ENCODE results near the gene KBTBD2.
"Not testable (repeated sequence)": the region's sequence is repeated elsewhere in the genome, so short reads cannot be mapped to it uniquely, and the experiment has no call there.

KBTBD2 gene

GRCh38 chr7:32888505-32888904, 3.1 kb downstream of the KBTBD2 start:
- no peak overlapping the region for H3K4me3 ChIP-seq (ENCODE audit: low read depth, low read length)
- no peak for TF ChIP-seq CTCF (IDR thresholded peaks at IDR 0.05; ENCODE audit: borderline replicate concordance, insufficient read depth, low read depth, low read length)

GRCh38 chr7:32887395-32887794, 4.2 kb downstream of the KBTBD2 start:
- H3K4me3 ChIP-seq (ENCODE audit: low read depth, low read length): no peak overlapping the region

GRCh38 chr7:32881074-32881982, 10.2 kb downstream of the KBTBD2 start:
- H3K4me3 ChIP-seq (ENCODE audit: low read depth, low read length): no peak overlapping the region

More at GRCh38 chr7:32887395-32887794, 4.2 kb downstream of the KBTBD2 start:
- no peak for TF ChIP-seq CTCF (IDR thresholded peaks at IDR 0.05; ENCODE audit: borderline replicate concordance, insufficient read depth, low read depth, low read length)

DNA sequence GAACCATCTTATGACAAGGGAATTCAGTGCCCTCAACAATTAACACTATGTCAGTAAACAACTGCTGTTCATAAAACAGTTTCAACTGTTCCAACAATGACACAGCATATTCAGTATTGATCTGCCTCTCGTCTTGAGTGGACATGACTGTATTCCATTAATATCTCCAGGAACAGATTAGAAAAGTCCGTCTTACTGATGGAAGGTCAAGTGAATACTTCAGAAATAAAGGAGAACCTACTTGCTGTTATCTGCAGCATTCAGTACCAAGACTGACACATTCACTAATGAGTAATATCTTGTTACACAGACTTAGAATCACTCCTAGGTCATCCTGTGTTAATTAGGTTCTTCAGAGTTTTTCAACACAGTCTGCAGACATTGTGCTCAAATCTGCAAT, 12.1 kb downstream of the KBTBD2 start:
- no peak overlapping the region for H3K4me3 ChIP-seq (ENCODE audit: low read depth, low read length)
- no peak for TF ChIP-seq CTCF (IDR thresholded peaks at IDR 0.05; ENCODE audit: borderline replicate concordance, insufficient read depth, low read depth, low read length)

More at GRCh38 chr7:32881074-32881982, 10.2 kb downstream of the KBTBD2 start:
- TF ChIP-seq CTCF (IDR thresholded peaks at IDR 0.05; ENCODE audit: borderline replicate concordance, insufficient read depth, low read depth, low read length): no peak

DNA sequence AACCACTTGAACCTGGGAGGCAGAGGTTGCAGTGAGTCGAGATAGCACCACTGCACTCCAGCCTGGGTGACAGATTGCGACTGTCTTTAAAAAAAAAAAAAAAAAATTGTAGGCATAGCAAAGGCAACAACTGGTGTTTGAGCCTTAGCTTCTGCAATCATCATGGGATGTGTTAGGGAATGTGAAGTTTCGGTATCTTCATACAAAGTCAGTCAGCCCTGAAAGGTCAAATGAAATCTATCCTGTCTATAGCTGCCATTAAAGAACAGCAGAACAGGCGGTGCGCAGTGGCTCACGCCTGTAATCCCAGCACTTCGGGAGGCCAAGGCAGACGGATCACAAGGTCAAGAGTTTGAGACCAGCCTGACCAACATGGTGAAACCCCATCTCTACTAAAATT, 13.5 kb downstream of the KBTBD2 start:
- not testable (repeated sequence) for H3K4me3 ChIP-seq (ENCODE audit: low read depth, low read length)

- H3K4me3 ChIP-seq (ENCODE audit: low read depth, low read length): no peak overlapping the region
- TF ChIP-seq CTCF (IDR thresholded peaks at IDR 0.05; ENCODE audit: borderline replicate concordance, insufficient read depth, low read depth, low read length): no peak
Observed at GRCh38 chr7:32872421-32872820, 19.1 kb downstream of the KBTBD2 start.

GRCh38 chr7:32871624-32872371, 19.8 kb downstream of the KBTBD2 start:
- no peak for TF ChIP-seq CTCF (IDR thresholded peaks at IDR 0.05; ENCODE audit: borderline replicate concordance, insufficient read depth, low read depth, low read length)
- H3K4me3 ChIP-seq (ENCODE audit: low read depth, low read length): no peak overlapping the region

Data from GM12875 (cell line).